Activated T-cell treated with anti-CD3 and anti-CD28 coated beads, Interleukin-2, amount 50 U/mL, for 4 hours (primary cell): ENCODE results near the gene ACER3. TPM values are rescaled to one million over a fixed set of nuclear protein-coding genes. Genes with fewer than 3 reads are reported as not detected.

Experiments
- ATAC-seq, 2 donors: fragments of 200-7000 bp; cut with Tn5 transposase; one replicate each; pipeline ENCODE4 v1.10.0; 2021
- DNase-seq: peaks from one replicate; pipeline ENCODE4 v3.0.0-alpha.2; 2020
- H3K27me3 Mint-ChIP-seq: one replicate; pipeline ENCODE4 v1.8.0; 2021; ENCODE audit warnings: low read depth, mixed read lengths
- H3K36me3 Mint-ChIP-seq: one replicate; pipeline ENCODE4 v1.8.0; 2022; ENCODE audit warnings: mixed read lengths; ENCODE audit not compliant: insufficient read depth
- H3K4me1 Mint-ChIP-seq: one replicate; pipeline ENCODE4 v1.8.0; 2021; ENCODE audit warnings: low read depth, mixed read lengths
- H3K4me3 Mint-ChIP-seq: one replicate; pipeline ENCODE4 v1.8.0; 2021; ENCODE audit warnings: mild to moderate bottlenecking, moderate library complexity, mixed read lengths
- H3K9me3 Mint-ChIP-seq: one replicate; pipeline ENCODE4 v1.8.0; 2021; ENCODE audit warnings: mixed read lengths
- total RNA-seq, 3 donors: library from RNA; stranded (reverse); gene quantifications; one replicate each; pipeline ENCODE4 v1.2.1, GENCODE V29; 2021

The ACER3 gene
- total RNA-seq, 3 donors from 2014 or later: 7.8 to 10.3 (median 10.2) TPM

GRCh38 chr11:76902121-76903014 is 41.6 kb downstream of the ACER3 start:
- Mint-ChIP-seq H3K36me3 (peaks cover 7% of the 10 kb centered on the region), H3K9me3 (peaks cover 4% of the 10 kb centered on the region), H3K27me3 (no peaks in the 10 kb centered on the region), H3K4me3 (no peak overlapping the region), H3K4me1 (no peaks in the 10 kb centered on the region)
- no peak for DNase-seq
- ATAC-seq: no peak

- Mint-ChIP-seq H3K27me3 (no peaks in the 10 kb centered on the region), H3K9me3 (peaks cover 4% of the 10 kb centered on the region), H3K4me1 (no peaks in the 10 kb centered on the region), H3K36me3 (peaks cover 7% of the 10 kb centered on the region), H3K4me3 (no peak overlapping the region)
- DNase-seq: no peak
- no peak for ATAC-seq
Measured at GRCh38 chr11:76903325-76903724, 42.6 kb downstream of the ACER3 start.

DNA sequence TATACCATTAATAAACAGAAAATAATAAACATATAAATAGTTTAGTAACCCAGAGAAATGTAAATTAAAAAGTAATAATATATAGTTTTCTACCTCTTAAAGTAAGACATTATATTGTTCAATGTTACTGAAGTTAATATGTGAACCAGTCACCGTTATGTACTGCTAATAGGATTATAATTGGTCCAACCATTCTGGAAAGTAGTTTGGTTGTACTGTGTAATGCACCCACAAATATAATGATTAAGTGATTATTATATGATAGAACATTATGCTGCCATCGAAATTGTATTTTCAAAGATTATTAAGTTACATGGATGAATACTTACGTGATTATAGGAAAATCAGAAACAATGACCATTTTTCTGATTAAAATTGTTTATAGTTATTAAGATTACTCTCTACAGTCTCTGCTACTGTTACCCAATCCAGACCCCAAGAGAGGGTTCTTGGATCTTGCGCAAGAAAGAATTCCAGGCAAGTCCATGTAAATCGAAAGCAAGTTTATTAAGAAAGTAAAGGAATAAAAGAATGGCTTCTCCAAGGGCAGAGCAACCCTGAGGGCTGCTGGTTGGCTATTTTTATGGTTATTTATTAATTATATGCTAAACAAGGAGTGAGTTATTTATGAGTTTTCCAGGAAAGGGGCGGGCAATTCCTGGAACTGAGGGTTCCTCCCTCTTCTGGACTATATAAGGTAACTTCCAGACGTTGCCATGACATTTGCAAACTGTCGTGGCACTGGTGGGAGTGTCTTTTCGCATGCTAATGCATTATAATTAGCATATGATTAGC is 50.1 kb downstream of the ACER3 start:
- H3K4me1 Mint-ChIP-seq: no peaks in the 10 kb centered on the region
- no peak overlapping the region for H3K4me3 Mint-ChIP-seq
- DNase-seq (no peak), ATAC-seq (no peak)
- no peaks in the 10 kb centered on the region for H3K9me3 Mint-ChIP-seq
- H3K27me3 Mint-ChIP-seq: no peaks in the 10 kb centered on the region
- H3K36me3 Mint-ChIP-seq: peaks cover 4% of the 10 kb centered on the region

DNA sequence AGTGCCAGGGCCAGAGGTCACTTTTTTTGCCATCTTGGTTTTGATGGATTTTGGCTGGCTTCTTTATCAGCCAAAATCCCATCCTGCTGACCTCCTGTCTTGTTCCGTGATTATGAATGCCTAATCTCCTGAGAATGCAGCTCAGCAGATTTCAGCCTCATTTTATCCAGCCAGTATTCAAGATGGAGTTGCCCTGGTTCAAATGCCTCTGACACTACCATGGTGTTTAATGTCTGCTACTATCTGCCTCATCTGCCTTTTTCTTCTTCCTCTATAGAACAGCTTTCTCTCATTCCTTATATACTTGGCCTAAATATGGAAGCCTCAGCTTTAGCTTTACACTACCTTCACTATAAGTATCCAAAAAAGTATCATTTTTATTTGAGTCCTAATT is 50.7 kb downstream of the ACER3 start:
- H3K4me1 Mint-ChIP-seq: no peaks in the 10 kb centered on the region
- no peaks in the 10 kb centered on the region for H3K27me3 Mint-ChIP-seq
- ATAC-seq (no peak), DNase-seq (no peak)
- no peak overlapping the region for H3K4me3 Mint-ChIP-seq
- H3K9me3 Mint-ChIP-seq: no peaks in the 10 kb centered on the region
- H3K36me3 Mint-ChIP-seq: peaks cover 4% of the 10 kb centered on the region

DNA sequence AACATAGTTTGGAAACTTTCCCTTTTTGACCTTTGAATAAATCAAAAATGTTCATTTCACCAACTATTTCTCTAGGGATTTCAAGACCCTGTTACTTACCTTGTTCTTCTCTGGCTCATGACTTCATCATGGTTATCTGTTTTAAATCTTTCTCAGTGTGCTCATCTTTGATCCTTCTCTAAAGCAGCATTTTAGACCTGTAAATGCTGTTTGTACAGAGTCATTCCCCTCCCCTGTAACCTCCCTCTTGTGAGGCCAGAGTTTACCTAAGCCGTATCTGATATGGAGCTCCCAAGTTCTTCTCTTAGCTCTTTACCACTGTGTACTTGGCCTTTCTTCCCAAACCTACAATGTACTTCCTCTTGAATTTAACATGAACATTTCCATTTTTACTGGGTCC is 56.0 kb downstream of the ACER3 start:
- Mint-ChIP-seq H3K9me3 (no peaks in the 10 kb centered on the region), H3K4me3 (no peak overlapping the region), H3K36me3 (no peaks in the 10 kb centered on the region), H3K27me3 (no peaks in the 10 kb centered on the region), H3K4me1 (peaks cover 3% of the 10 kb centered on the region)
- ATAC-seq: no peak
- DNase-seq: no peak

GRCh38 chr11:76918941-76919386 is 58.2 kb downstream of the ACER3 start:
- no peaks in the 10 kb centered on the region for H3K9me3 Mint-ChIP-seq
- H3K27me3 Mint-ChIP-seq: no peaks in the 10 kb centered on the region
- ATAC-seq: peak in 1 of 2 donors; percentile 55
- no peak overlapping the region for H3K4me3 Mint-ChIP-seq
- peaks cover 3% of the 10 kb centered on the region for H3K4me1 Mint-ChIP-seq
- H3K36me3 Mint-ChIP-seq: peaks cover 2% of the 10 kb centered on the region
- no peak for DNase-seq

GRCh38 chr11:76919467-76919866 is 58.7 kb downstream of the ACER3 start:
- DNase-seq (no peak), ATAC-seq (no peak)
- Mint-ChIP-seq H3K4me1 (peaks cover 3% of the 10 kb centered on the region), H3K36me3 (peaks cover 2% of the 10 kb centered on the region), H3K9me3 (no peaks in the 10 kb centered on the region), H3K4me3 (no peak overlapping the region), H3K27me3 (no peaks in the 10 kb centered on the region)

DNA sequence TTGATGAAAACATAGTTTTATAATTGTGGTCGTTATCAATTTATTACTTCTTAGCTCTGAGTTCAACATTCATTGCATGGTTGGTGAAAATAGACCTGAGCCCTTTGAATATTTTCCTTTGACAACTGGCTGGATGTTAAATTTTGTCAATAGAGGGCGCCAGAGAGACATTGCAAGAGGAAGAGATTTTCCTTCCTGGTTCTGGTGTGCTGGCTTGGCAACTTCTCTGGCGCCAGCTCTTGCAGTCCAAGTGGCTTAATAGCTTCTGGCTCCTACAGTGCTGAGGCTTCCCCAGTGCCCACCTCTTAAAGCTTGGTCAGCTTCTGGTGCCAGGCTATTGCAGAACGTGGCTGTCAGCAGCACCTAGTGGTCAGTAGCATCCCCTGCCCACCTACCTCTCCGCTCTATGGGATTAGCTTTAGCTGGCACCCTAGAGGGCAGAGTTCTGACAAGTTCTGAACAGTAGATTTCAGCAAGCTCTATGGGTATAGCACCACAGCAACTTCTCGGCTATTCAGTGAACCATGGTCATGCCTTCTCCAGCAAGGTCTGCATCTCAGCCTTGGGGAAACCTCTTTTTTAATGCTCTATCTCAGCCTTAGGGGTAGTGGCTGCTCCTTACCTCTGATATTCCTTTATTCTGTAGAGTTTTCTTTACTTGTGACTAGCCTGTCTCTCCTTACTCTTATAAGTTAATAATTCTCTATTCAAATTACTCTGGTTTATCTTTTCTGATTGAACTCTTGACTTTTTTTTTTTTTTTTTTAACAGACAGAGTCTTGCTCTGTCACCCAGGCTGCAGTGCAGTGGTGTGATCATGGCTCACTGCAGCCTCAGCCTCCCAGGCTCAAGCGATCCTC is 59.4 kb downstream of the ACER3 start:
- peak; percentile 63 to 77 for ATAC-seq
- Mint-ChIP-seq H3K27me3 (no peaks in the 10 kb centered on the region), H3K9me3 (no peaks in the 10 kb centered on the region), H3K36me3 (peaks cover 2% of the 10 kb centered on the region), H3K4me1 (peaks cover 3% of the 10 kb centered on the region), H3K4me3 (peak overlapping the region; percentile 67)
- peak; percentile 29 for DNase-seq

DNA sequence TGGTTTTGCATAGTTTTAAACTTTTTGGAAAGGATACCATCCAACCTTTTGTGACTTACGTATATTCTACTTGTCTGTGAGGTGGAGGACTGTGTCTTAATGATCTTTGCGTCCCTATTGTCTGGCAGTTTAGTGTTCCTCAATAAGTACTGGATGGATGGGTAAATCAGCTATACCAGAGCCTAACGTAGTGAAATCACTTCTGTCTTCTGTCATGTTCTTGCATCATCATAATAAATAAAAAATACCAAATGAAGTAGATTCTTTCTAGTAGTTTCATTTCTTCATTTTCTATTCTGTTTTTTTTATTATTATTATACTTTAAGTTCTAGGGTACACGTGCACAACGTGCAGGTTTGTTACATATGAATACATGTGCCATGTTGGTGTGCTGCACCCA is 66.4 kb downstream of the ACER3 start:
- Mint-ChIP-seq H3K9me3 (no peaks in the 10 kb centered on the region), H3K4me1 (no peaks in the 10 kb centered on the region), H3K27me3 (no peaks in the 10 kb centered on the region), H3K4me3 (no peak overlapping the region), H3K36me3 (peaks cover 9% of the 10 kb centered on the region)
- ATAC-seq (no peak), DNase-seq (no peak)

GRCh38 chr11:76935042-76935441 is 74.3 kb downstream of the ACER3 start:
- ATAC-seq (no peak), DNase-seq (no peak)
- H3K27me3 Mint-ChIP-seq: no peaks in the 10 kb centered on the region
- H3K4me1 Mint-ChIP-seq: no peaks in the 10 kb centered on the region
- H3K36me3 Mint-ChIP-seq: peaks cover 26% of the 10 kb centered on the region
- peaks cover 6% of the 10 kb centered on the region for H3K9me3 Mint-ChIP-seq
- no peak overlapping the region for H3K4me3 Mint-ChIP-seq

DNA sequence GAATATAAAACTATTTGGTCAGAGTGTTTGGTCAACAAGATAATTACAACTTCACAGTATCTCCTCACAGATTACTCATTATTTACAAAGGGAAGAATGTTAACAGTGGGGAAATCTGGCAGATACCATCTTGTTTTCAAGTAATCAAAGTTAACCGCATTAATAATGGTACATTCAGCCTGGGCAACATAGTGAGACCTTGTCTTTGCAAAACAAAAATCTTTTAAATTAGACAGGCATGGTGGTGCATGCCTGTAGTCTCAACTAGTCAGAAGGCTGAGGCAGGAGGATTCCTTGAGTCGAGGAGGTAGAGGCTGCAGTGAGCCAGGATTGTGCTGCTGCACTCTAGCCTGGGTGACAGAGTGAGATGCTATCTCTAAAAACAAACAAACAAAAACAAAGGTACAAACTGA is 78.5 kb downstream of the ACER3 start:
- no peak for DNase-seq
- H3K9me3 Mint-ChIP-seq: peaks cover 24% of the 10 kb centered on the region
- no peaks in the 10 kb centered on the region for H3K4me1 Mint-ChIP-seq
- no peak for ATAC-seq
- no peaks in the 10 kb centered on the region for H3K27me3 Mint-ChIP-seq
- peaks cover 23% of the 10 kb centered on the region for H3K36me3 Mint-ChIP-seq
- H3K4me3 Mint-ChIP-seq: no peak overlapping the region

DNA sequence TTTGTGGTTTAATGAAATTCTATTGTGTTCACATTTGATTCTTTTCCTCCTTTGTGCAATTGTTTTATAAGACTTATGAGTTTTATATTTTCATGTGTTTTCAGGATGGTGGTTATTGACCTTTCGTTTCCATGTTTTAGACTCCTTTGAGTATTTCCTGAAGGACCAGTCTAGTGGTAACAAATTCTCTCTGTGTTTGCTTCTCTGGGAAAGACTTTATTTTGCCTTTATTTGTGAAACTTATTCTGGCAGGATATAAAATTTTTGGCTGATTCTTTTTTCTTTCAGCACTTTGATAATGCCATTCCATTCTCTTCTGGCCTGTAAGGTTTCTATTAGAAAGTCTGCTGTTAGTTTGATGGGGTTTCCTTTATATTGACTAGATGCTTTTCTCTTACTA is 83.5 kb downstream of the ACER3 start:
- no peaks in the 10 kb centered on the region for H3K27me3 Mint-ChIP-seq
- peaks cover 9% of the 10 kb centered on the region for H3K36me3 Mint-ChIP-seq
- DNase-seq (no peak), ATAC-seq (no peak)
- no peak overlapping the region for H3K4me3 Mint-ChIP-seq
- H3K9me3 Mint-ChIP-seq: peaks cover 28% of the 10 kb centered on the region
- no peaks in the 10 kb centered on the region for H3K4me1 Mint-ChIP-seq

GRCh38 chr11:76946223-76946622 is 85.5 kb downstream of the ACER3 start:
- ATAC-seq: no peak
- no peak for DNase-seq
- no peak overlapping the region for H3K4me3 Mint-ChIP-seq
- no peaks in the 10 kb centered on the region for H3K4me1 Mint-ChIP-seq
- H3K27me3 Mint-ChIP-seq: no peaks in the 10 kb centered on the region
- H3K36me3 Mint-ChIP-seq: peaks cover 10% of the 10 kb centered on the region
- peaks cover 28% of the 10 kb centered on the region for H3K9me3 Mint-ChIP-seq

- H3K4me3 Mint-ChIP-seq: no peak overlapping the region
Measured at GRCh38 chr11:76947190-76947589, 86.5 kb downstream of the ACER3 start.

More at GRCh38 chr11:76947190-76947589, 86.5 kb downstream of the ACER3 start:
- no peak for ATAC-seq
- DNase-seq: no peak
- peaks cover 27% of the 10 kb centered on the region for H3K9me3 Mint-ChIP-seq
- H3K4me1 Mint-ChIP-seq: no peaks in the 10 kb centered on the region
- peaks cover 15% of the 10 kb centered on the region for H3K36me3 Mint-ChIP-seq
- H3K27me3 Mint-ChIP-seq: no peaks in the 10 kb centered on the region
